Endodermal cell (in vitro differentiated cells): Measurements from ENCODE around the gene PTPN5. TPM values are rescaled to one million over a fixed set of nuclear protein-coding genes. Genes with fewer than 3 reads are reported as not detected.

Experiments
- DNase-seq: peaks from one replicate; pipeline ENCODE4 v3.0.0-alpha.2; 2017
- H3K27ac ChIP-seq: 2 replicates; pipeline ENCODE4 v1.5.1; 2013; ENCODE audit warnings: mild to moderate bottlenecking, low read depth, low read length, moderate library complexity
- H3K27me3 ChIP-seq: 2 replicates; pipeline ENCODE4 v1.6.1; 2013; ENCODE audit warnings: mild to moderate bottlenecking, low read length, moderate library complexity; ENCODE audit not compliant: insufficient read depth, control insufficient read depth, poor library complexity, severe bottlenecking
- H3K36me3 ChIP-seq: 2 replicates; pipeline ENCODE4 v1.7.0; 2013; ENCODE audit warnings: mild to moderate bottlenecking, low read length, moderate library complexity; ENCODE audit not compliant: control insufficient read depth, insufficient read depth
- H3K4me1 ChIP-seq: one replicate; pipeline ENCODE4 v1.7.0; 2013; ENCODE audit warnings: low read length; ENCODE audit not compliant: control insufficient read depth, insufficient read depth
- H3K4me3 ChIP-seq: 2 replicates; pipeline ENCODE4 v1.5.1; 2013; ENCODE audit warnings: mild to moderate bottlenecking, low read length, moderate library complexity
- H3K9ac ChIP-seq: 2 replicates; pipeline ENCODE4 v1.6.1; 2013; ENCODE audit warnings: mild to moderate bottlenecking, low read length, moderate library complexity; ENCODE audit not compliant: poor library complexity, severe bottlenecking; ENCODE audit errors: extremely low read depth
- H3K9me3 ChIP-seq: 2 replicates; pipeline ENCODE4 v1.6.1; 2013; ENCODE audit warnings: mild to moderate bottlenecking, low read length, moderate library complexity; ENCODE audit not compliant: control insufficient read depth
- H3K27ac Mint-ChIP-seq: 2 replicates; pipeline ENCODE4 v1.8.0; 2020; ENCODE audit warnings: mixed read lengths
- H3K27me3 Mint-ChIP-seq: 2 replicates; pipeline ENCODE4 v1.8.0; 2021; ENCODE audit warnings: mild to moderate bottlenecking, mixed read lengths; ENCODE audit not compliant: insufficient read depth
- H3K36me3 Mint-ChIP-seq: 2 replicates; pipeline ENCODE4 v1.8.0; 2020; ENCODE audit warnings: low read depth, mixed read lengths
- H3K4me1 Mint-ChIP-seq: 2 replicates; pipeline ENCODE4 v1.8.0; 2020; ENCODE audit warnings: mixed read lengths
- H3K4me3 Mint-ChIP-seq: 2 replicates; pipeline ENCODE4 v1.8.0; 2020; ENCODE audit warnings: mild to moderate bottlenecking, moderate library complexity, mixed read lengths
- H3K9me3 Mint-ChIP-seq: 2 replicates; pipeline ENCODE4 v1.8.0; 2020; ENCODE audit warnings: mild to moderate bottlenecking, mixed read lengths
- WGBS, 2 experiments: methylation state at CpG; one replicate each; pipeline versions ENCODE4 v1.1.5 to v1.1.7; 2013; ENCODE audit warnings: missing lambda C conversion rate in 2 of 2, mixed read lengths in 1 of 2; ENCODE audit not compliant: insufficient coverage in 1 of 2, insufficient read length in 1 of 2; 5-methylcytosine and 5-hydroxymethylcytosine counted together
- total RNA-seq, 2 donors: library from RNA; stranded (reverse); fragmentation: NEBNext Ultra II Directional in 1 of 2; extraction: Animal tissue kit (Norgen Biotek cat#: 25700) in 1 of 2; gene quantifications; 2 replicates in 1 of 2; 3 replicates in 1 of 2; pipeline ENCODE4 v1.2.1, GENCODE V29; 2021
- TF ChIP-seq, protein P1 (sequence below): fragments of 200-600 bp; sonication (generic); conservative IDR thresholded peaks from 2 replicates; pipeline ENCODE4 v1.5.0; 2021; ENCODE audit warnings: antibody characterized with exemption, mild to moderate bottlenecking

The PTPN5 gene
- total RNA-seq, 2 donors from 2014 or later, result 27.6 to 51.0 TPM

DNA sequence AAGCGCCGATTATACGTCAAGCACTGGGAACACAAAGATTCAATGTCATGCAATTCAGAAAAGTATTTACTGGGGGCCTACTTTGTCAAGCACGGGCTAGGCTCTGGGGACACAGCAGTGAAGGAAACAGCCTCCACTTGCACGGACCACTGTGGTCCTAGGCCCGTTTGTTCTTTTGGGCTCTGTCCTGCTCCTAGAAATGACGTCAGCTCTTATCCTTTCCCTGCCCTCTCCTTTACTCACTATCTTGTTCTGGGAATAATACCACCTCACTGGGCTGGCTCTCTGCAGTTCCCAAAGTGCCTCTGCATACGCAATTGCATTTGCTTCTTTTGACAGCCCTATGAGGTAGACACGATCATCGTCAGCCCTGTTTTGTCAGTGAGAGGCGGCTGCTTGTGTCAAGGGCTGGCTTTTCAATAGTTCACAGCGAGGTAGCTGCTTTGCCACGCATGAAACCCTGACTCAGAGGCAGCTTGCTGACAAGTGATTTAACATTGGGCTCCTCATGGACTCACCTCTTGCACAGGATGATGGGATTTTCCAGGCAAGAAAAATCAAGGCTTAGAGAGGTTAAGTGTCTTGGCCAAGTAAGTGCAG, 42.7 kb downstream of the PTPN5 start:
- H3K4me3 ChIP-seq, result no peak overlapping the region
- H3K27ac Mint-ChIP-seq, result no peak overlapping the region
- 84% methylated on average over 10 to 13 of the region's 13 CpGs for WGBS, 2 experiments

GRCh38 chr11:18745251-18745650, 46.3 kb downstream of the PTPN5 start:
- Histone ChIP-seq H3K4me3 (no peak overlapping the region), H3K4me1 (no peaks in the 10 kb centered on the region), H3K27ac (no peak overlapping the region), H3K27me3 (no peaks in the 10 kb centered on the region), H3K9ac (no peak overlapping the region), H3K36me3 (no peaks in the 10 kb centered on the region), H3K9me3 (no peaks in the 10 kb centered on the region)
- WGBS, 2 experiments, result 85 to 87% methylated on average over 3 to 6 of the region's 6 CpGs
- no peak overlapping the region for H3K27ac Mint-ChIP-seq
- H3K36me3 Mint-ChIP-seq, result peaks cover 2% of the 10 kb centered on the region
- no peaks in the 10 kb centered on the region for H3K27me3 Mint-ChIP-seq
- H3K4me1 Mint-ChIP-seq, result peaks cover 7% of the 10 kb centered on the region
- no peak for DNase-seq
- no peak overlapping the region for H3K4me3 Mint-ChIP-seq
- H3K9me3 Mint-ChIP-seq, result no peaks in the 10 kb centered on the region
- TF ChIP-seq, protein P1, sequence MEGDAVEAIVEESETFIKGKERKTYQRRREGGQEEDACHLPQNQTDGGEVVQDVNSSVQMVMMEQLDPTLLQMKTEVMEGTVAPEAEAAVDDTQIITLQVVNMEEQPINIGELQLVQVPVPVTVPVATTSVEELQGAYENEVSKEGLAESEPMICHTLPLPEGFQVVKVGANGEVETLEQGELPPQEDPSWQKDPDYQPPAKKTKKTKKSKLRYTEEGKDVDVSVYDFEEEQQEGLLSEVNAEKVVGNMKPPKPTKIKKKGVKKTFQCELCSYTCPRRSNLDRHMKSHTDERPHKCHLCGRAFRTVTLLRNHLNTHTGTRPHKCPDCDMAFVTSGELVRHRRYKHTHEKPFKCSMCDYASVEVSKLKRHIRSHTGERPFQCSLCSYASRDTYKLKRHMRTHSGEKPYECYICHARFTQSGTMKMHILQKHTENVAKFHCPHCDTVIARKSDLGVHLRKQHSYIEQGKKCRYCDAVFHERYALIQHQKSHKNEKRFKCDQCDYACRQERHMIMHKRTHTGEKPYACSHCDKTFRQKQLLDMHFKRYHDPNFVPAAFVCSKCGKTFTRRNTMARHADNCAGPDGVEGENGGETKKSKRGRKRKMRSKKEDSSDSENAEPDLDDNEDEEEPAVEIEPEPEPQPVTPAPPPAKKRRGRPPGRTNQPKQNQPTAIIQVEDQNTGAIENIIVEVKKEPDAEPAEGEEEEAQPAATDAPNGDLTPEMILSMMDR, result no peak

More for the DNA sequence above, 42.7 kb downstream of the PTPN5 start:
- Mint-ChIP-seq H3K4me3 (no peak overlapping the region), H3K4me1 (peaks cover 1% of the 10 kb centered on the region), H3K9me3 (no peaks in the 10 kb centered on the region), H3K27me3 (no peaks in the 10 kb centered on the region), H3K36me3 (no peaks in the 10 kb centered on the region)
- TF ChIP-seq, protein P1, result no peak
- Histone ChIP-seq H3K9me3 (no peaks in the 10 kb centered on the region), H3K36me3 (no peaks in the 10 kb centered on the region), H3K4me1 (no peaks in the 10 kb centered on the region), H3K9ac (no peak overlapping the region), H3K27me3 (no peaks in the 10 kb centered on the region), H3K27ac (no peak overlapping the region)
- DNase-seq, result no peak

DNA sequence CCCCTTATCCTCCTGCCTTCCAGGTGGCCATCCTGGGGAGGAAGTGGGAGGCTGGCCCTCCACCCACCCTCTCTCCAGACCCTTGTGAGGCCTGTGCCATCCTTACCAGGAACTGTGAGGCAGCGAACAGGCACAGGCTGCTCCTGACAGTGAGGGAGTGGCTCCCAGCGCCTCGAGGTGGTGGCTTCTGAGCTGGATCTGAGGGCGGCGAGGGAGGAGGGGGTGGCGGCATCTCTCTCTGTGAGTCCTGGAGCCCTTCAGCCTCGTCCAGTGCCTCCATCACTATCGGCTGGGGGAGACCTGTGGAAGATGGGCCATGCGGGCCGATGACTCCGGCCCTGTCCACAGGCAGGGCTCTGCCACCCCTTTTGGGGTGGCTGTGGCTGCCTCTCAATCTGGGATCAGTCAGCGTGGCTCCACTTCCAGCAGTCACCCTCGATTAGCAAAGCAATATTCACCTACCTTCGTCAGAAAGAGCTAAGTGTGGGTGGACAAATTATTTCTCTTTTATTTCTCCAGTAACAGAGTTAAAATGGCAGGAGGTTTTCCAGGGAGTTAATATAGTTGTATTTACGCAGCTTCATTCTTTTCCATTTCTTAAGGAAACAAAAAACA, 47.6 kb downstream of the PTPN5 start:
- Mint-ChIP-seq H3K27me3 (no peaks in the 10 kb centered on the region), H3K9me3 (no peaks in the 10 kb centered on the region), H3K27ac (no peak overlapping the region), H3K36me3 (peaks cover 6% of the 10 kb centered on the region), H3K4me3 (no peak overlapping the region), H3K4me1 (peaks cover 12% of the 10 kb centered on the region)
- H3K27ac ChIP-seq, result no peak overlapping the region
- H3K4me3 ChIP-seq, result no peak overlapping the region
- WGBS, 2 experiments, result 90 to 91% methylated on average over 3 to 14 of the region's 15 CpGs
- peaks cover 4% of the 10 kb centered on the region for H3K4me1 ChIP-seq
- no peaks in the 10 kb centered on the region for H3K36me3 ChIP-seq
- no peak overlapping the region for H3K9ac ChIP-seq
- no peak for DNase-seq
- H3K27me3 ChIP-seq, result no peaks in the 10 kb centered on the region
- H3K9me3 ChIP-seq, result no peaks in the 10 kb centered on the region
- TF ChIP-seq, protein P1, result no peak
